OCI-LY7 (cell line): Measurements from ENCODE around the gene CYB5R4. TPM values are rescaled to one million over a fixed set of nuclear protein-coding genes. Genes with fewer than 3 reads are reported as not detected.

Experiments used
- BruUV-seq: library from RNA; stranded (reverse); fragments of 400-500 nt; replicated peaks from 2 replicates; lab custom pipeline; 2021; lab: Mats Ljungman, UMichigan
- CTCF ChIA-PET: fragments of 300-600 bp; sonication (Branson Sonifier 250); formaldehyde crosslinking; loops from one replicate; lab custom pipeline; 2022; ENCODE audit warnings: antibody characterized with exemption; ENCODE audit not compliant: unreplicated experiment; lab: Charles Lee
- POLR2A ChIA-PET: fragments of 300-600 bp; sonication (Branson Sonifier 250); formaldehyde crosslinking; loops from one replicate; lab custom pipeline; 2022; ENCODE audit warnings: antibody characterized with exemption; lab: Charles Lee
- DNase-seq: peaks from one replicate; pipeline ENCODE4 v3.0.0-alpha.2; 2015; ENCODE audit warnings: low spot score
- H2AFZ ChIP-seq: fragments of 200-600 bp; sonication (generic), shearing (Covaris generic); 2 replicates; pipeline ENCODE4 v1.6.1; 2014; ENCODE audit warnings: mild to moderate bottlenecking, antibody characterized with exemption, low read length, moderate library complexity
- H3K27ac ChIP-seq: fragments of 200-600 bp; sonication (generic); 2 replicates; pipeline ENCODE4 v1.5.1; 2014; ENCODE audit warnings: mixed run types, low read depth, mild to moderate bottlenecking, moderate library complexity, low read length, inconsistent platforms; ENCODE audit not compliant: poor library complexity, severe bottlenecking
- H3K36me3 ChIP-seq: fragments of 200-600 bp; sonication (generic); 2 replicates; pipeline ENCODE4 v1.6.1; 2014; ENCODE audit warnings: mild to moderate bottlenecking, antibody characterized with exemption, low read length, moderate library complexity, mixed read lengths; ENCODE audit not compliant: insufficient read depth
- H3K4me1 ChIP-seq: fragments of 200-600 bp; sonication (generic); 2 replicates; pipeline ENCODE4 v1.5.1; 2014; ENCODE audit warnings: mild to moderate bottlenecking, low read length; ENCODE audit not compliant: insufficient read depth, poor library complexity, severe bottlenecking
- H3K4me2 ChIP-seq: fragments of 200-600 bp; sonication (generic); 2 replicates; pipeline ENCODE4 v1.6.1; 2014; ENCODE audit warnings: mild to moderate bottlenecking, low read length
- H3K4me3 ChIP-seq: fragments of 200-600 bp; sonication (generic); 2 replicates; pipeline ENCODE4 v1.5.1; 2014; ENCODE audit warnings: mild to moderate bottlenecking, low read depth, low read length; ENCODE audit not compliant: poor library complexity, severe bottlenecking
- H3K79me2 ChIP-seq: fragments of 200-600 bp; sonication (generic); 2 replicates; pipeline ENCODE4 v1.6.1; 2016; ENCODE audit warnings: low read depth, mild to moderate bottlenecking, low read length, moderate library complexity, mixed read lengths; ENCODE audit not compliant: insufficient read depth
- H3K9me2 ChIP-seq: fragments of 200-600 bp; sonication (generic); 2 replicates; pipeline ENCODE4 v1.6.1; 2016; ENCODE audit warnings: mild to moderate bottlenecking, low read length, mixed read lengths; ENCODE audit not compliant: insufficient read depth
- H3K9me3 ChIP-seq: fragments of 200-600 bp; sonication (generic); 2 replicates; pipeline ENCODE4 v1.6.1; 2014; ENCODE audit warnings: mild to moderate bottlenecking, mixed run types, low read length, mixed read lengths
- H4K20me1 ChIP-seq: fragments of 200-600 bp; sonication (generic); 2 replicates; pipeline ENCODE4 v1.6.1; 2014; ENCODE audit warnings: mild to moderate bottlenecking, antibody characterized with exemption, low read length, moderate library complexity, mixed read lengths; ENCODE audit not compliant: insufficient read depth
- CTCF ChIP-seq: fragments of 200-600 bp; sonication (generic); conservative IDR thresholded peaks from 2 replicates; pipeline ENCODE4 v1.5.1; 2014; ENCODE audit warnings: mild to moderate bottlenecking, antibody characterized with exemption, low read length, moderate library complexity, mixed read lengths
- EZH2phosphoT487 ChIP-seq: fragments of 200-600 bp; sonication (generic); IDR thresholded peaks from 2 replicates; pipeline ENCODE4 v1.6.1; 2018; ENCODE audit warnings: low read depth, borderline replicate concordance, mild to moderate bottlenecking, mixed run types, antibody characterized with exemption, low read length, moderate library complexity, mixed read lengths
- intact Hi-C: fragments of 100-400 bp; cut with micrococcal nuclease; formaldehyde crosslinking; loops from one replicate; pipeline ENCODE4 v1.10.0; 2022; ENCODE audit not compliant: unreplicated experiment
- total RNA-seq, 2 experiments: library from RNA; depleted of rRNA in 1 of 2; stranded (reverse); fragments of >200 nt in 1 of 2; shearing (Covaris generic) in 1 of 2; gene quantifications; 2 replicates each; pipeline ENCODE4 v1.2.3, GENCODE V29; 2014 to 2022

CYB5R4 gene
- total RNA-seq, 2 experiments from 2014 or later: 16.2 to 34.8 TPM

GRCh38 chr6:83815631-83816272 lies 43.7 kb upstream of the CYB5R4 start:
- Histone ChIP-seq H3K9me3 (no peaks in the 10 kb centered on the region), H3K79me2 (no peaks in the 10 kb centered on the region), H4K20me1 (no peaks in the 10 kb centered on the region), H3K9me2 (no peaks in the 10 kb centered on the region), H3K36me3 (no peaks in the 10 kb centered on the region), H3K4me1 (no peaks in the 10 kb centered on the region), H3K4me3 (no peak overlapping the region), H3K4me2 (no peak overlapping the region), H2AFZ (no peak overlapping the region), H3K27ac (no peak overlapping the region)
- POLR2A ChIA-PET: no interaction called here
- CTCF ChIA-PET: no interaction called here
- no peak for DNase-seq
- BruUV-seq: no TSS peak
- intact Hi-C loops: no loop called here
- no peak for TF ChIP-seq EZH2phosphoT487
- TF ChIP-seq CTCF: no peak

GRCh38 chr6:83822629-83823169 lies 36.8 kb upstream of the CYB5R4 start:
- no peak for DNase-seq
- no peaks in the 10 kb centered on the region for H3K9me3 ChIP-seq
- CTCF ChIA-PET: no interaction called here
- H2AFZ ChIP-seq: no peak overlapping the region
- H3K4me2 ChIP-seq: no peak overlapping the region
- POLR2A ChIA-PET: no interaction called here
- no peak overlapping the region for H3K4me3 ChIP-seq
- H3K79me2 ChIP-seq: no peaks in the 10 kb centered on the region
- no TSS peak for BruUV-seq
- intact Hi-C loops: no loop called here
- H4K20me1 ChIP-seq: no peaks in the 10 kb centered on the region
- H3K36me3 ChIP-seq: no peaks in the 10 kb centered on the region
- no peaks in the 10 kb centered on the region for H3K4me1 ChIP-seq
- H3K27ac ChIP-seq: no peak overlapping the region
- no peaks in the 10 kb centered on the region for H3K9me2 ChIP-seq
- TF ChIP-seq CTCF (no peak), EZH2phosphoT487 (no peak)

DNA sequence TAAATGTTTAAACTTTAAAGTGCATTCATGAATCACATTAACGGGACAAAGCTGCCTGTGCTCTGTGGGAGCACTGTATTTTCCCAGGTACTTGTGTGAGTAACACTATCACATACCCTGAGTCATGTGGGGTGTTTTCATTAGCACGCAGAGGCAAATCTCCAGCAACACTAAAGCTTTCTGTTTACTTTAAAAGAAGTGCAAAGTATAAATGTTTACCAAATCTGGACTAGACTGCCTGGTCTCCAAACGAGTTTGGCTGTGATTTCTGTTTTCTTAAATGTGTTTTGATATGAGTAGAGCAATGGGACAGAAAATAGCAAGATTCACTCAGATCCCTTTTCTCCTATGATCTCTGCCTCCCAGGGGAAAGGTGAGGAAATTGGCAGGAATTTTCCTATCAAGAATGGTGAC lies 35.1 kb upstream of the CYB5R4 start:
- ChIA-PET CTCF (no interaction called here), POLR2A (no interaction called here)
- Histone ChIP-seq H4K20me1 (no peaks in the 10 kb centered on the region), H3K36me3 (no peaks in the 10 kb centered on the region), H3K4me1 (no peaks in the 10 kb centered on the region), H3K27ac (no peak overlapping the region), H3K4me2 (no peak overlapping the region), H3K9me2 (no peaks in the 10 kb centered on the region), H3K9me3 (no peaks in the 10 kb centered on the region), H3K79me2 (no peaks in the 10 kb centered on the region), H2AFZ (no peak overlapping the region), H3K4me3 (no peak overlapping the region)
- DNase-seq: no peak
- intact Hi-C loops: no loop called here
- no TSS peak for BruUV-seq
- no peak for TF ChIP-seq EZH2phosphoT487
- no peak for TF ChIP-seq CTCF
